ENCODE data around the gene MTMR6. TPM values are rescaled to one million over a fixed set of nuclear protein-coding genes. Genes with fewer than 3 reads are reported as not detected.
"Not testable (repeated sequence)": the region's sequence is repeated elsewhere in the genome, so short reads cannot be mapped to it uniquely, and the experiment has no call there.

The MTMR6 gene
- total RNA-seq, 4 donors from 2014 or later, result 17.5 to 25.1 (median 21.7) TPM

GRCh38 chr13:25324100-25324499 is 36.8 kb upstream of the MTMR6 start:
- no peak for TF ChIP-seq POLR2A (IDR thresholded peaks at IDR 0.05)
- TF ChIP-seq, protein P1, sequence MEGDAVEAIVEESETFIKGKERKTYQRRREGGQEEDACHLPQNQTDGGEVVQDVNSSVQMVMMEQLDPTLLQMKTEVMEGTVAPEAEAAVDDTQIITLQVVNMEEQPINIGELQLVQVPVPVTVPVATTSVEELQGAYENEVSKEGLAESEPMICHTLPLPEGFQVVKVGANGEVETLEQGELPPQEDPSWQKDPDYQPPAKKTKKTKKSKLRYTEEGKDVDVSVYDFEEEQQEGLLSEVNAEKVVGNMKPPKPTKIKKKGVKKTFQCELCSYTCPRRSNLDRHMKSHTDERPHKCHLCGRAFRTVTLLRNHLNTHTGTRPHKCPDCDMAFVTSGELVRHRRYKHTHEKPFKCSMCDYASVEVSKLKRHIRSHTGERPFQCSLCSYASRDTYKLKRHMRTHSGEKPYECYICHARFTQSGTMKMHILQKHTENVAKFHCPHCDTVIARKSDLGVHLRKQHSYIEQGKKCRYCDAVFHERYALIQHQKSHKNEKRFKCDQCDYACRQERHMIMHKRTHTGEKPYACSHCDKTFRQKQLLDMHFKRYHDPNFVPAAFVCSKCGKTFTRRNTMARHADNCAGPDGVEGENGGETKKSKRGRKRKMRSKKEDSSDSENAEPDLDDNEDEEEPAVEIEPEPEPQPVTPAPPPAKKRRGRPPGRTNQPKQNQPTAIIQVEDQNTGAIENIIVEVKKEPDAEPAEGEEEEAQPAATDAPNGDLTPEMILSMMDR (IDR thresholded peaks at IDR 0.05 in 4 of 5, conservative IDR thresholded peaks at IDR 0.05 in 1 of 5), result no peak

GRCh38 chr13:25319771-25320170 is 32.5 kb upstream of the MTMR6 start:
- DNase-seq (no peak), ATAC-seq (no peak)
- Histone ChIP-seq H3K4me3 (no peak overlapping the region), H3K27me3 (no peaks in the 10 kb centered on the region), H3K36me3 (peaks cover 0 to 63% of the 10 kb centered on the region in 2 donors), H3K4me1 (no peaks in the 10 kb centered on the region), H3K27ac (no peak overlapping the region), H3K9me3 (no peaks in the 10 kb centered on the region)
- TF ChIP-seq, protein P1 (IDR thresholded peaks at IDR 0.05 in 4 of 5, conservative IDR thresholded peaks at IDR 0.05 in 1 of 5), result no peak
- TF ChIP-seq POLR2A (IDR thresholded peaks at IDR 0.05), result no peak
- intact Hi-C loops (cut with DNase I; ENCODE audit: low total_unique reads), result no loop called here
- in situ Hi-C loops (cut with MboI; ENCODE audit: low sequenced_read_pairs in 4 of 4), result no loop called here

More at GRCh38 chr13:25324100-25324499, 36.8 kb upstream of the MTMR6 start:
- Histone ChIP-seq H3K36me3 (peaks cover 0 to 86% of the 10 kb centered on the region in 2 donors), H3K4me1 (no peaks in the 10 kb centered on the region), H3K4me3 (no peak overlapping the region), H3K27ac (no peak overlapping the region), H3K9me3 (no peaks in the 10 kb centered on the region), H3K27me3 (no peaks in the 10 kb centered on the region)
- intact Hi-C loops (cut with DNase I; ENCODE audit: low total_unique reads) (no loop called here), in situ Hi-C loops (cut with MboI; ENCODE audit: low sequenced_read_pairs in 4 of 4) (no loop called here)
- no peak for DNase-seq
- ATAC-seq, result no peak

DNA sequence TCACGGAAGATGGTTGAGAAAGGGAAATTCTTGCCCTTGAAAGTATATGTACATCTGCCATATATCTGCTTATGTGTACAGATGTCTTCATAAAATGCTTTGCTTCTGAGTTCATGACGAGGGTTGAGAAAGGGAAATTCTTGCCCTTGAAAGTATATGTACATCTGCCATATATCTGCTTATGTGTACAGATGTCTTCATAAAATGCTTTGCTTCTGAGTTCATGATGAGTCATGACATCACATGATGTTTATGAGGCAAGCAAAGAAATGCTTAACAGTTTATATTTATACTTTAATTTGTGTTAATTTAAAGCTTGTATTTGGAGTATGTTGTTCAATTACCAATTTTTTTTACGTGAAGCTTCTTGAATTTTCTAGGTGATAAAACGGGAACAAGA is 31.7 kb upstream of the MTMR6 start:
- H3K4me1 ChIP-seq; H3K4me3 ChIP-seq; H3K27ac ChIP-seq; ATAC-seq; intact Hi-C loops (cut with DNase I; ENCODE audit: low total_unique reads); H3K9me3 ChIP-seq; H3K27me3 ChIP-seq; in situ Hi-C loops (cut with MboI; ENCODE audit: low sequenced_read_pairs in 4 of 4); DNase-seq: not testable (repeated sequence)
- peaks cover under 1 to 65% of the 10 kb centered on the region in 2 donors for H3K36me3 ChIP-seq

DNA sequence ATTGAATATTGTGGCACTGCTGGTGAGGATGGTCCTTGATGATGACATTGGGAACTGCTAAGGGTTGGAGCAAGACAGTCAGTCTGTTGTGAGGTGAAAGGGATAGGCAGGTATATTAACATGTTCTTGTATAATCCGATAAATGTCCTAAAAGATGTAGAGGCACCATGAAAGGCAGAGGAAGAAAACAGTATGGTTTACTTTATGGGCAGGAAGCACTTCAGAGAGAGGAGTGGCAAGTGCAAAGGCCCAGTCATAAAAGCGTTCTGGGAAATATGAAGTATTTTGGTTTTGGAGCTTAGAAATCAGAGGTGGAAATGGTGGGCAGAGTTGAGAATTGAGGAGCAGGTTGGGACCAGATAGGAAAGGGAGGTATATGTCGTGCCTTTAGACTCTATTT is 23.6 kb upstream of the MTMR6 start:
- H3K9me3 ChIP-seq, result no peaks in the 10 kb centered on the region
- intact Hi-C loops (cut with DNase I; ENCODE audit: low total_unique reads) (no loop called here), in situ Hi-C loops (cut with MboI; ENCODE audit: low sequenced_read_pairs in 4 of 4) (no loop called here)
- ATAC-seq (no peak), DNase-seq (no peak)
- no peak overlapping the region for H3K27ac ChIP-seq
- TF ChIP-seq POLR2A (IDR thresholded peaks at IDR 0.05), result no peak
- TF ChIP-seq, protein P1 (IDR thresholded peaks at IDR 0.05 in 4 of 5, conservative IDR thresholded peaks at IDR 0.05 in 1 of 5), result no peak
- no peak overlapping the region for H3K4me3 ChIP-seq
- no peaks in the 10 kb centered on the region for H3K4me1 ChIP-seq
- H3K36me3 ChIP-seq, result peaks cover 3 to 84% of the 10 kb centered on the region in 2 donors
- H3K27me3 ChIP-seq, result no peaks in the 10 kb centered on the region

GRCh38 chr13:25306671-25307464 is 19.6 kb upstream of the MTMR6 start:
- no peak for ATAC-seq
- Histone ChIP-seq H3K4me3 (no peak overlapping the region), H3K27ac (no peak overlapping the region), H3K9me3 (no peaks in the 10 kb centered on the region), H3K36me3 (peaks cover 0 to 53% of the 10 kb centered on the region in 2 donors), H3K27me3 (no peaks in the 10 kb centered on the region), H3K4me1 (peaks cover 10 to 12% of the 10 kb centered on the region in 2 donors)
- TF ChIP-seq, protein P1 (IDR thresholded peaks at IDR 0.05 in 4 of 5, conservative IDR thresholded peaks at IDR 0.05 in 1 of 5), result no peak
- TF ChIP-seq POLR2A (IDR thresholded peaks at IDR 0.05), result no peak
- DNase-seq, result no peak
- in situ Hi-C loops (cut with MboI; ENCODE audit: low sequenced_read_pairs in 4 of 4) (no loop called here), intact Hi-C loops (cut with DNase I; ENCODE audit: low total_unique reads) (no loop called here)
